Naive thymus-derived CD4-positive, alpha-beta T cell (primary cell): Measurements from ENCODE around the gene KHNYN. TPM values are rescaled to one million over a fixed set of nuclear protein-coding genes. Genes with fewer than 3 reads are reported as not detected.
A peak's percentile ranks its signal among the peaks of the same experiment; 100 is the strongest.

Experiments used
- ATAC-seq: fragments of 150-1000 bp; cut with Tn5 transposase; 2 replicates; pipeline ENCODE4 v1.10.0; 2021; ENCODE audit warnings: mild to moderate bottlenecking, moderate library complexity
- CTCF ChIA-PET: fragments of 350-600 bp; sonication (Branson Sonifier 250); formaldehyde crosslinking; loops from one replicate; lab custom pipeline; 2021; ENCODE audit warnings: antibody characterized with exemption; lab: Charles Lee
- POLR2A ChIA-PET: fragments of 350-600 bp; sonication (Branson Sonifier 250); formaldehyde crosslinking; loops from one replicate; lab custom pipeline; 2021; ENCODE audit warnings: antibody characterized with exemption, inconsistent platforms; lab: Charles Lee
- DNase-seq, 9 donors: peaks; one replicate each; pipeline versions ENCODE4 v3.0.0 to v3.0.0-alpha.2; 2020 to 2022; ENCODE audit warnings: mixed read lengths in 1 of 9
- H3K27ac ChIP-seq: one replicate; pipeline ENCODE4 v1.7.0; 2013; ENCODE audit warnings: mild to moderate bottlenecking, low read depth, low read length, moderate library complexity
- H3K27me3 ChIP-seq, 2 donors: one replicate each; pipeline ENCODE4 v1.7.0; 2013; ENCODE audit warnings: low read length in 2 of 2, mild to moderate bottlenecking in 2 of 2, moderate library complexity in 2 of 2; ENCODE audit not compliant: control insufficient read depth in 2 of 2, insufficient read depth in 2 of 2
- H3K36me3 ChIP-seq, 3 experiments: 1 replicate in 2 of 3; 2 replicates in 1 of 3; pipeline ENCODE4 v1.7.0; 2013; ENCODE audit warnings: low read length in 3 of 3, mild to moderate bottlenecking in 3 of 3, moderate library complexity in 1 of 3; ENCODE audit not compliant: insufficient read depth in 3 of 3, control insufficient read depth in 2 of 3
- H3K4me1 ChIP-seq, 2 donors: one replicate each; pipeline ENCODE4 v1.7.0; 2013; ENCODE audit warnings: low read length in 2 of 2, mild to moderate bottlenecking in 2 of 2, moderate library complexity in 1 of 2; ENCODE audit not compliant: control insufficient read depth in 2 of 2, insufficient read depth in 2 of 2
- H3K4me3 ChIP-seq: 2 replicates; pipeline ENCODE4 v1.7.0; 2013; ENCODE audit warnings: mild to moderate bottlenecking, low read length
- H3K9me3 ChIP-seq, 3 experiments: 1 replicate in 2 of 3; 2 replicates in 1 of 3; pipeline ENCODE4 v1.7.0; 2013; ENCODE audit warnings: low read length in 3 of 3; ENCODE audit not compliant: control insufficient read depth in 2 of 3
- H3K27ac Mint-ChIP-seq, 9 donors: one replicate each; pipeline ENCODE4 v1.8.0; 2020 to 2022; ENCODE audit warnings: mixed read lengths in 9 of 9, mild to moderate bottlenecking in 8 of 9, moderate library complexity in 5 of 9, inconsistent platforms in 2 of 9
- H3K27me3 Mint-ChIP-seq, 5 donors: one replicate each; pipeline ENCODE4 v1.8.0; 2021 to 2022; ENCODE audit warnings: mixed read lengths in 5 of 5, mild to moderate bottlenecking in 1 of 5
- H3K36me3 Mint-ChIP-seq, 5 donors: one replicate each; pipeline ENCODE4 v1.8.0; 2020 to 2022; ENCODE audit warnings: mixed read lengths in 5 of 5, mild to moderate bottlenecking in 3 of 5, inconsistent platforms in 1 of 5
- H3K4me1 Mint-ChIP-seq, 7 donors: one replicate each; pipeline ENCODE4 v1.8.0; 2020 to 2022; ENCODE audit warnings: mixed read lengths in 7 of 7, mild to moderate bottlenecking in 3 of 7, inconsistent platforms in 1 of 7
- H3K4me3 Mint-ChIP-seq, 10 donors: one replicate each; pipeline ENCODE4 v1.8.0; 2020 to 2022; ENCODE audit warnings: mild to moderate bottlenecking in 10 of 10, mixed read lengths in 10 of 10, moderate library complexity in 6 of 10, inconsistent platforms in 2 of 10
- H3K9me3 Mint-ChIP-seq, 11 donors: one replicate each; pipeline ENCODE4 v1.8.0; 2020 to 2022; ENCODE audit warnings: mixed read lengths in 11 of 11, mild to moderate bottlenecking in 4 of 11, inconsistent platforms in 1 of 11, moderate library complexity in 1 of 11
- intact Hi-C, 2 donors: fragments of 100-400 bp; cut with micrococcal nuclease; formaldehyde crosslinking; loops; one replicate each; pipeline ENCODE4 v1.15.1; 2023
- polyA plus RNA-seq, 2 donors: library from polyadenylated mRNA; unstranded; fragments of 300-500 nt; fragmentation: Illumina TruSeq; gene quantifications; one replicate each; pipeline ENCODE4 v1.2.3, GENCODE V29; 2021
- total RNA-seq, 6 experiments: library from RNA in 5 of 6; stranded (reverse) in 5 of 6; gene quantifications; 1 replicate in 5 of 6; 2 replicates in 1 of 6; pipeline ENCODE4 v1.2.3 and lab custom pipeline; 2021 to 2026

The KHNYN gene
- total and polyA plus RNA-seq, 7 experiments from 2014 or later = 12.7 to 139 (median 118) TPM

GRCh38 chr14:24435998-24436354, 6.2 kb downstream of the KHNYN start:
- H3K27me3 Mint-ChIP-seq = no peaks in the 10 kb centered on the region
- H3K27ac Mint-ChIP-seq = peak overlapping the region in 2 of 9 donors; percentile 68 to 75
- intact Hi-C loops = loop anchor here (1.0 to 10.0 kb wide), 3 partner anchors 71 to 881 kb away; partner anchors contain the start of genes THTPA (in 1 of the 2) and ZFHX2 (in 1 of the 2)
- H3K9me3 Mint-ChIP-seq = peaks cover 0 to 2% (median 0%) of the 10 kb centered on the region in 11 donors
- no peaks in the 10 kb centered on the region for H3K9me3 ChIP-seq
- H3K36me3 Mint-ChIP-seq = peaks cover 4 to 62% (median 20%) of the 10 kb centered on the region in 5 donors
- H3K27me3 ChIP-seq = no peaks in the 10 kb centered on the region
- DNase-seq = no peak
- ChIA-PET POLR2A (interaction anchor here (0.6 to 15.7 kb wide), 11 partner anchors 9 to 230 kb away, joined by 3 to 293 read pairs (median 3); partner anchors contain the start of genes ADCY4, MDP1, RIPK3 and TINF2), CTCF (interaction anchor here (1.0 to 10.1 kb wide), 6 partner anchors 27 to 136 kb away, joined by 3 to 317 read pairs (median 4); partner anchors contain the start of genes ADCY4, CIDEB, DHRS1 and NOP9)
- H3K36me3 ChIP-seq = peaks cover 9 to 86% (median 17%) of the 10 kb centered on the region in 3 experiments
- peak overlapping the region in 1 of 10 donors; percentile 23 for H3K4me3 Mint-ChIP-seq
- ATAC-seq = no peak
- peaks cover 20 to 40% of the 10 kb centered on the region in 2 donors for H3K4me1 ChIP-seq
- H3K27ac ChIP-seq = peak overlapping the region; percentile 53
- peaks cover 38 to 71% (median 63%) of the 10 kb centered on the region in 7 donors for H3K4me1 Mint-ChIP-seq
- no peak overlapping the region for H3K4me3 ChIP-seq

- intact Hi-C loops = loop anchor here (1.0 to 10.0 kb wide), 3 partner anchors 71 to 882 kb away; partner anchors contain the start of genes THTPA (in 1 of the 2) and ZFHX2 (in 1 of the 2)
- POLR2A ChIA-PET = interaction anchor here (0.6 to 15.7 kb wide), 15 partner anchors 8 to 231 kb away, joined by 3 to 293 read pairs (median 3); partner anchors contain the start of genes ADCY4, RABGGTA, RIPK3 and TINF2
- ATAC-seq = peak; percentile 69
- H3K4me3 ChIP-seq = no peak overlapping the region
- peaks cover 0 to 2% (median 0%) of the 10 kb centered on the region in 11 donors for H3K9me3 Mint-ChIP-seq
- H3K9me3 ChIP-seq = no peaks in the 10 kb centered on the region
- H3K4me1 ChIP-seq = peaks cover 20 to 40% of the 10 kb centered on the region in 2 donors
- CTCF ChIA-PET = interaction anchor here (0.7 to 10.1 kb wide), 10 partner anchors 11 to 248 kb away, joined by 3 to 317 read pairs (median 4); partner anchors contain the start of genes ADCY4, CIDEB, DHRS1 and IPO4
- peak overlapping the region in 8 of 9 donors; percentile 53 to 90 (median 80) for H3K27ac Mint-ChIP-seq
- peak overlapping the region in 8 of 10 donors; percentile 39 to 77 (median 66) for H3K4me3 Mint-ChIP-seq
- H3K27me3 ChIP-seq = no peaks in the 10 kb centered on the region
- peaks cover 9 to 92% (median 17%) of the 10 kb centered on the region in 3 experiments for H3K36me3 ChIP-seq
- H3K4me1 Mint-ChIP-seq = peaks cover 37 to 71% (median 63%) of the 10 kb centered on the region in 7 donors
- H3K27ac ChIP-seq = peak overlapping the region; percentile 53
- peaks cover 4 to 60% (median 20%) of the 10 kb centered on the region in 5 donors for H3K36me3 Mint-ChIP-seq
- no peaks in the 10 kb centered on the region for H3K27me3 Mint-ChIP-seq
- DNase-seq = peak in 5 of 9 donors; percentile 49 to 62 (median 52)
Measured at GRCh38 chr14:24436355-24437019, 6.7 kb downstream of the KHNYN start.

- Mint-ChIP-seq H3K27me3 (no peaks in the 10 kb centered on the region), H3K9me3 (peaks cover 0 to 2% (median 0%) of the 10 kb centered on the region in 11 donors), H3K36me3 (peaks cover 4 to 60% (median 17%) of the 10 kb centered on the region in 5 donors), H3K4me1 (peaks cover 30 to 72% (median 63%) of the 10 kb centered on the region in 7 donors), H3K4me3 (peak overlapping the region in 9 of 10 donors; percentile 39 to 77 (median 68)), H3K27ac (peak overlapping the region; percentile 52 to 90 (median 82))
- H3K36me3 ChIP-seq = peaks cover 9 to 87% (median 17%) of the 10 kb centered on the region in 3 experiments
- peaks cover 24 to 38% of the 10 kb centered on the region in 2 donors for H3K4me1 ChIP-seq
- POLR2A ChIA-PET = interaction anchor here (0.7 to 15.7 kb wide), 13 partner anchors 7 to 229 kb away, joined by 3 to 293 read pairs (median 3); partner anchors contain the start of genes ADCY4, KHNYN, RABGGTA and RIPK3
- CTCF ChIA-PET = interaction anchor here (0.7 to 10.1 kb wide), 10 partner anchors 12 to 249 kb away, joined by 3 to 317 read pairs (median 4); partner anchors contain the start of genes ADCY4, CIDEB, DHRS1 and IPO4
- H3K9me3 ChIP-seq = no peaks in the 10 kb centered on the region
- DNase-seq (peak in 3 of 9 donors; percentile 19 to 23 (median 22)), ATAC-seq (no peak)
- intact Hi-C loops = loop anchor here in 1 of 2 donors (10.0 kb wide), 1 partner anchor 882 kb away; the partner anchor contains the start of genes THTPA and ZFHX2
- H3K4me3 ChIP-seq = no peak overlapping the region
- peak overlapping the region; percentile 53 for H3K27ac ChIP-seq
- no peaks in the 10 kb centered on the region for H3K27me3 ChIP-seq
Measured at GRCh38 chr14:24437020-24437735, 7.4 kb downstream of the KHNYN start.

- peak overlapping the region; percentile 53 for H3K27ac ChIP-seq
- no peak for DNase-seq
- H3K27ac Mint-ChIP-seq = peak overlapping the region in 8 of 9 donors; percentile 52 to 86 (median 74)
- intact Hi-C loops = loop anchor here in 1 of 2 donors (10.0 kb wide), 1 partner anchor 883 kb away; the partner anchor contains the start of genes THTPA and ZFHX2
- H3K4me3 Mint-ChIP-seq = peak overlapping the region in 8 of 10 donors; percentile 22 to 69 (median 56)
- no peak for ATAC-seq
- ChIA-PET POLR2A (interaction anchor here (0.7 to 15.7 kb wide), 9 partner anchors 8 to 195 kb away, joined by 3 to 293 read pairs (median 4); partner anchors contain the start of genes ADCY4, KHNYN, RABGGTA and RIPK3), CTCF (interaction anchor here (1.4 to 10.1 kb wide), 3 partner anchors 103 to 195 kb away, joined by 4 to 317 read pairs (median 10); partner anchors contain the start of genes ADCY4, RIPK3 and TINF2)
- H3K36me3 Mint-ChIP-seq = peaks cover 4 to 60% (median 17%) of the 10 kb centered on the region in 5 donors
- H3K4me1 ChIP-seq = peaks cover 24 to 38% of the 10 kb centered on the region in 2 donors
- peaks cover 0 to 2% (median 0%) of the 10 kb centered on the region in 11 donors for H3K9me3 Mint-ChIP-seq
- peaks cover 9 to 84% (median 17%) of the 10 kb centered on the region in 3 experiments for H3K36me3 ChIP-seq
- no peaks in the 10 kb centered on the region for H3K27me3 ChIP-seq
- peaks cover 0 to 3% (median 0%) of the 10 kb centered on the region in 5 donors for H3K27me3 Mint-ChIP-seq
- peaks cover 30 to 75% (median 67%) of the 10 kb centered on the region in 7 donors for H3K4me1 Mint-ChIP-seq
- H3K9me3 ChIP-seq = no peaks in the 10 kb centered on the region
- no peak overlapping the region for H3K4me3 ChIP-seq
Measured at GRCh38 chr14:24437736-24438067, 7.9 kb downstream of the KHNYN start.

DNA sequence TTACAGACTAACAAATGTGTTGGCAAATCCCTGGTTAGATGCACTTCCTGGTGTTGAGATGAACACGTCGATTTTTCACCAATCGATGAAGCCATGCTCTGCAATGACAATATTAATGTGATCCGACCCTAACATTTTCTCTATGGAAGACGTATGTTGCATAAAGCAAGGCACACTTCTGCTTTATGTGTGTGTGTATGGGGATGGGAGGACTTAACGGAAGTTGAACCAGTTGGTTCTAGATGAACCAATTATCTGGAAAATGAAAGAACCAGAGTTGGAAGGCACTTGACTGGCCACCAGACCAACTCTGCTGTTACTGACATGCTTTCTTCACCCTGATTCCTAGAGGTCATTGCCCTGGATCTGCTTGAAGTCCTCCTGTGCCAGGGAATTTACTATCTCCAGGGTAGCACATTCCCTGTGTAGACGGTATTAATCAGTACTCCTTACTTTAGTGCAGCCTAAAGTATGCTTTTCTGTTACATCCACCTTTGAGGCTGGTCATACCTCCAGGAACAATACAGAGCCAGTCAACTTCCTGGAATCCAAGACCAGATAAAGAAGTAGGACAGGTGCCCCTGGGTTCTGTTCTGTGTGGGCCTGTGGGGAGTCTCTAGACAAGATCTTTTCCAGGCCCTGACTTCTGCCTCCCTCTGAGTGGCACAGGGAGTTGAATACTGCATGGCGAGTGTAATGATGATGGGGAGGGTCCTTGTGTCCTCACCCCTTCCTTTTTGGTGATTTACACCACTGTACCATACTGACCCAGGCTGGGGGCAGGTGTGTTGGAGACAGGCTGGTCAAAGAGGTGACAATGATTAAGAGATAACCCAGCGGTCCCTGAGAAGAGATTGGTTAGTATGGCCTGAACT, 8.7 kb downstream of the KHNYN start:
- Histone ChIP-seq H3K27ac (peak overlapping the region; percentile 43), H3K9me3 (no peaks in the 10 kb centered on the region), H3K27me3 (no peaks in the 10 kb centered on the region), H3K4me1 (peaks cover 29 to 42% of the 10 kb centered on the region in 2 donors), H3K36me3 (peaks cover 9 to 77% (median 12%) of the 10 kb centered on the region in 3 experiments), H3K4me3 (no peak overlapping the region)
- Mint-ChIP-seq H3K36me3 (peaks cover 0 to 55% (median 13%) of the 10 kb centered on the region in 5 donors), H3K27ac (peak overlapping the region in 8 of 9 donors; percentile 35 to 86 (median 52)), H3K4me3 (peak overlapping the region in 4 of 10 donors; percentile 6 to 69 (median 30)), H3K9me3 (peaks cover 0 to 4% (median 0%) of the 10 kb centered on the region in 11 donors), H3K4me1 (peaks cover 34 to 75% (median 70%) of the 10 kb centered on the region in 7 donors), H3K27me3 (peaks cover 0 to 3% (median 0%) of the 10 kb centered on the region in 5 donors)
- DNase-seq (no peak), ATAC-seq (no peak)
- POLR2A ChIA-PET = interaction anchor here (0.7 to 15.7 kb wide), 3 partner anchors 9 to 106 kb away, joined by 3 to 293 read pairs (median 25); partner anchors contain the start of genes ADCY4, KHNYN and RIPK3
- CTCF ChIA-PET = interaction anchor here (1.4 to 10.1 kb wide), 3 partner anchors 104 to 196 kb away, joined by 4 to 317 read pairs (median 10); partner anchors contain the start of genes ADCY4, RIPK3 and TINF2
- intact Hi-C loops = loop anchor here in 1 of 2 donors (10.0 kb wide), 1 partner anchor 884 kb away; the partner anchor contains the start of genes THTPA and ZFHX2
